WTC11 (cell line): ENCODE results near the gene PRDM1. TPM values are rescaled to one million over a fixed set of nuclear protein-coding genes. Genes with fewer than 3 reads are reported as not detected.

ENCODE experiments used
- ATAC-seq: fragments of 200-7000 bp; cut with Tn5 transposase; 2 replicates; pipeline ENCODE4 v1.10.0; 2021; ENCODE audit warnings: mild to moderate bottlenecking, moderate library complexity
- CTCF ChIA-PET: fragments of 300-600 bp; sonication (Branson Sonifier 250); formaldehyde crosslinking; loops from one replicate; lab custom pipeline; 2021; ENCODE audit warnings: antibody characterized with exemption; lab: Charles Lee
- POLR2A ChIA-PET: fragments of 350-600 bp; sonication (Branson Sonifier 250); formaldehyde crosslinking; loops from one replicate; lab custom pipeline; 2021; ENCODE audit warnings: antibody characterized with exemption; lab: Charles Lee
- DNase-seq: peaks from one replicate; pipeline ENCODE4 v3.0.0; 2021; ENCODE audit warnings: low spot score
- H3K27ac Mint-ChIP-seq: 2 replicates; pipeline ENCODE4 v1.8.0; 2021; ENCODE audit warnings: mixed read lengths
- H3K27me3 Mint-ChIP-seq: 2 replicates; pipeline ENCODE4 v1.8.0; 2021; ENCODE audit warnings: low read depth, mild to moderate bottlenecking, moderate library complexity, mixed read lengths
- H3K36me3 Mint-ChIP-seq: 2 replicates; pipeline ENCODE4 v1.8.0; 2021; ENCODE audit warnings: mixed read lengths
- H3K4me1 Mint-ChIP-seq: 2 replicates; pipeline ENCODE4 v1.8.0; 2022; ENCODE audit warnings: mixed read lengths
- H3K4me3 Mint-ChIP-seq: 2 replicates; pipeline ENCODE4 v1.8.0; 2021; ENCODE audit warnings: mild to moderate bottlenecking, moderate library complexity, mixed read lengths
- H3K9me3 Mint-ChIP-seq: 2 replicates; pipeline ENCODE4 v1.8.0; 2021; ENCODE audit warnings: mixed read lengths
- ATF1 ChIP-seq: sonication (generic); formaldehyde crosslinking; IDR thresholded peaks from 2 replicates; pipeline ENCODE4 v1.8.1; 2023; ENCODE audit warnings: mild to moderate bottlenecking, moderate library complexity, missing genetic modification reagents
- CREB1 ChIP-seq: sonication (generic); formaldehyde crosslinking; IDR thresholded peaks from 2 replicates; pipeline ENCODE4 v1.8.0; 2023; ENCODE audit warnings: mild to moderate bottlenecking, missing genetic modification reagents
- ELF4 ChIP-seq: sonication (generic); formaldehyde crosslinking; IDR thresholded peaks from 2 replicates; pipeline ENCODE4 v1.8.1; 2022; ENCODE audit warnings: low read depth, mild to moderate bottlenecking, moderate library complexity, missing genetic modification reagents
- ETV6 ChIP-seq: sonication (generic); formaldehyde crosslinking; IDR thresholded peaks from 2 replicates; pipeline ENCODE4 v1.8.1; 2022; ENCODE audit warnings: mild to moderate bottlenecking, missing genetic modification reagents
- FOXP1 ChIP-seq: sonication (generic); formaldehyde crosslinking; IDR thresholded peaks from 2 replicates; pipeline ENCODE4 v1.8.0; 2022; ENCODE audit warnings: missing genetic modification reagents, mild to moderate bottlenecking, moderate library complexity, borderline replicate concordance
- GABPB1 ChIP-seq: sonication (generic); formaldehyde crosslinking; IDR thresholded peaks from 2 replicates; pipeline ENCODE4 v1.8.1; 2023; ENCODE audit warnings: mild to moderate bottlenecking, missing genetic modification reagents
- JAZF1 ChIP-seq: fragments of 250-450 bp; sonication (Bioruptor Pico); IDR thresholded peaks from 2 replicates; pipeline ENCODE4 v1.9.0; 2021; ENCODE audit warnings: moderate library complexity, mild to moderate bottlenecking, inconsistent platforms
- JUN ChIP-seq: sonication (generic); formaldehyde crosslinking; IDR thresholded peaks from 2 replicates; pipeline ENCODE4 v1.8.0; 2023; ENCODE audit warnings: mild to moderate bottlenecking, missing genetic modification reagents
- KAT7 ChIP-seq: sonication (generic); formaldehyde crosslinking; IDR thresholded peaks from 2 replicates; pipeline ENCODE4 v1.8.1; 2023; ENCODE audit warnings: missing genetic modification reagents, mild to moderate bottlenecking, borderline replicate concordance
- OVOL2 ChIP-seq: fragments of 250-450 bp; sonication (Bioruptor Pico); IDR thresholded peaks from 2 replicates; pipeline ENCODE4 v1.9.0; 2021; ENCODE audit warnings: mild to moderate bottlenecking, borderline replicate concordance
- RORB ChIP-seq: fragments of 250-450 bp; sonication (Bioruptor Pico); IDR thresholded peaks from 2 replicates; pipeline ENCODE4 v1.9.0; 2021; ENCODE audit warnings: mild to moderate bottlenecking
- SMAD3 ChIP-seq: sonication (generic); formaldehyde crosslinking; IDR thresholded peaks from 2 replicates; pipeline ENCODE4 v1.8.0; 2022; ENCODE audit warnings: missing genetic modification reagents, mild to moderate bottlenecking, borderline replicate concordance
- SOX15 ChIP-seq: fragments of 250-450 bp; sonication (Bioruptor Pico); IDR thresholded peaks from 2 replicates; pipeline ENCODE4 v1.9.0; 2021; ENCODE audit warnings: mild to moderate bottlenecking
- SP1 ChIP-seq: sonication (generic); formaldehyde crosslinking; conservative IDR thresholded peaks from 2 replicates; pipeline ENCODE4 v1.8.1; 2022; ENCODE audit warnings: missing genetic modification reagents
- TEAD1 ChIP-seq: sonication (generic); formaldehyde crosslinking; IDR thresholded peaks from 2 replicates; pipeline ENCODE4 v1.8.0; 2022; ENCODE audit warnings: mild to moderate bottlenecking, missing genetic modification reagents
- ZNF138 ChIP-seq: sonication (generic); formaldehyde crosslinking; conservative IDR thresholded peaks from 2 replicates; pipeline ENCODE4 v1.8.1; 2022; ENCODE audit warnings: mild to moderate bottlenecking, moderate library complexity, missing genetic modification reagents
- ZNF232 ChIP-seq: sonication (generic); formaldehyde crosslinking; IDR thresholded peaks from 2 replicates; pipeline ENCODE4 v1.8.0; 2022; ENCODE audit warnings: mild to moderate bottlenecking, missing genetic modification reagents
- ZNF317 ChIP-seq: sonication (generic); formaldehyde crosslinking; IDR thresholded peaks from 2 replicates; pipeline ENCODE4 v1.8.1; 2023; ENCODE audit warnings: low read depth, mild to moderate bottlenecking, moderate library complexity, missing genetic modification reagents, borderline replicate concordance
- ZNF416 ChIP-seq: fragments of 250-450 bp; sonication (Bioruptor Pico); IDR thresholded peaks from 2 replicates; pipeline ENCODE4 v1.9.0; 2021; ENCODE audit warnings: mild to moderate bottlenecking, inconsistent platforms
- ZNF423 ChIP-seq: fragments of 250-450 bp; sonication (Bioruptor Pico); IDR thresholded peaks from 2 replicates; pipeline ENCODE4 v2.1.2; 2022; ENCODE audit warnings: mild to moderate bottlenecking, moderate library complexity
- ZNF671 ChIP-seq: fragments of 250-450 bp; sonication (Bioruptor Pico); IDR thresholded peaks from 2 replicates; pipeline ENCODE4 v1.8.0; 2021; ENCODE audit warnings: mild to moderate bottlenecking
- total RNA-seq: library from RNA; stranded (reverse); gene quantifications from 3 replicates; pipeline ENCODE4 v1.2.3, GENCODE V29; 2021
- TF ChIP-seq, protein P1 (sequence below): fragments of 250-450 bp; sonication (Bioruptor Pico); IDR thresholded peaks from 2 replicates; pipeline ENCODE4 v2.1.2; 2022; ENCODE audit warnings: mild to moderate bottlenecking, moderate library complexity
- TF ChIP-seq, protein P2 (sequence below): fragments of 250-450 bp; sonication (Bioruptor Pico); IDR thresholded peaks from 2 replicates; pipeline ENCODE4 v1.9.0; 2021; ENCODE audit warnings: mild to moderate bottlenecking
- TF ChIP-seq, protein P3 (sequence below): sonication (generic); formaldehyde crosslinking; IDR thresholded peaks from 2 replicates; pipeline ENCODE4 v1.8.1; 2022; ENCODE audit warnings: low read depth, mild to moderate bottlenecking, moderate library complexity, missing genetic modification reagents, borderline replicate concordance
- TF ChIP-seq, protein P4 (sequence below): sonication (generic); formaldehyde crosslinking; IDR thresholded peaks from 2 replicates; pipeline ENCODE4 v1.8.0; 2023; ENCODE audit warnings: missing genetic modification reagents, mild to moderate bottlenecking, borderline replicate concordance
- TF ChIP-seq, protein P5 (sequence below): sonication (generic); formaldehyde crosslinking; IDR thresholded peaks from 2 replicates; pipeline ENCODE4 v1.8.1; 2023; ENCODE audit warnings: mild to moderate bottlenecking, missing genetic modification reagents, moderate library complexity

The PRDM1 gene
- total RNA-seq, 1 experiment from 2014 or later: 1.8 TPM

DNA sequence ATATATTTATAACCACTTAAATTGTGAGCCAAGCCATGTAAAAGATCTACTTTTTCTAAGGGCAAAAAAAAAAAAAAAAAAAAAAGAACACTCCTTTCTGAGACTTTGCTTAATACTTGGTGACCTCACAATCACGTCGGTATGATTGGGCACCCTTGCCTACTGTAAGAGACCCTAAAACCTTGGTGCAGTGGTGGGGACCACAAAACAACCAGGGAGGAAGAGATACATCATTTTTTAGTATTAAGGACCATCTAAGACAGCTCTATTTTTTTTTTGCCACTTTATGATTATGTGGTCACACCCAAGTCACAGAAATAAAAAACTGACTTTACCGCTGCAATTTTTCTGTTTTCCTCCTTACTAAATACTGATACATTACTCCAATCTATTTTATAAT is 22.9 kb downstream of the PRDM1 start:
- TF ChIP-seq ZNF138: no peak
- no peak for TF ChIP-seq ZNF232 (CRISPR knock-in tag)
- TF ChIP-seq, protein P1, sequence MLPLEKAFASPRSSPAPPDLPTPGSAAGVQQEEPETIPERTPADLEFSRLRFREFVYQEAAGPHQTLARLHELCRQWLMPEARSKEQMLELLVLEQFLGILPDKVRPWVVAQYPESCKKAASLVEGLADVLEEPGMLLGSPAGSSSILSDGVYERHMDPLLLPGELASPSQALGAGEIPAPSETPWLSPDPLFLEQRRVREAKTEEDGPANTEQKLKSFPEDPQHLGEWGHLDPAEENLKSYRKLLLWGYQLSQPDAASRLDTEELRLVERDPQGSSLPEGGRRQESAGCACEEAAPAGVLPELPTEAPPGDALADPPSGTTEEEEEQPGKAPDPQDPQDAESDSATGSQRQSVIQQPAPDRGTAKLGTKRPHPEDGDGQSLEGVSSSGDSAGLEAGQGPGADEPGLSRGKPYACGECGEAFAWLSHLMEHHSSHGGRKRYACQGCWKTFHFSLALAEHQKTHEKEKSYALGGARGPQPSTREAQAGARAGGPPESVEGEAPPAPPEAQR (CRISPR knock-in tag): no peak
- no peak for TF ChIP-seq CREB1 (CRISPR knock-in tag)
- no peak for TF ChIP-seq ZNF317 (CRISPR knock-in tag)
- TF ChIP-seq FOXP1 (CRISPR knock-in tag): no peak
- TF ChIP-seq GABPB1 (CRISPR knock-in tag): no peak
- TF ChIP-seq KAT7 (CRISPR knock-in tag): no peak
- no peak for TF ChIP-seq SOX15 (CRISPR knock-in tag)
- TF ChIP-seq, protein P2, sequence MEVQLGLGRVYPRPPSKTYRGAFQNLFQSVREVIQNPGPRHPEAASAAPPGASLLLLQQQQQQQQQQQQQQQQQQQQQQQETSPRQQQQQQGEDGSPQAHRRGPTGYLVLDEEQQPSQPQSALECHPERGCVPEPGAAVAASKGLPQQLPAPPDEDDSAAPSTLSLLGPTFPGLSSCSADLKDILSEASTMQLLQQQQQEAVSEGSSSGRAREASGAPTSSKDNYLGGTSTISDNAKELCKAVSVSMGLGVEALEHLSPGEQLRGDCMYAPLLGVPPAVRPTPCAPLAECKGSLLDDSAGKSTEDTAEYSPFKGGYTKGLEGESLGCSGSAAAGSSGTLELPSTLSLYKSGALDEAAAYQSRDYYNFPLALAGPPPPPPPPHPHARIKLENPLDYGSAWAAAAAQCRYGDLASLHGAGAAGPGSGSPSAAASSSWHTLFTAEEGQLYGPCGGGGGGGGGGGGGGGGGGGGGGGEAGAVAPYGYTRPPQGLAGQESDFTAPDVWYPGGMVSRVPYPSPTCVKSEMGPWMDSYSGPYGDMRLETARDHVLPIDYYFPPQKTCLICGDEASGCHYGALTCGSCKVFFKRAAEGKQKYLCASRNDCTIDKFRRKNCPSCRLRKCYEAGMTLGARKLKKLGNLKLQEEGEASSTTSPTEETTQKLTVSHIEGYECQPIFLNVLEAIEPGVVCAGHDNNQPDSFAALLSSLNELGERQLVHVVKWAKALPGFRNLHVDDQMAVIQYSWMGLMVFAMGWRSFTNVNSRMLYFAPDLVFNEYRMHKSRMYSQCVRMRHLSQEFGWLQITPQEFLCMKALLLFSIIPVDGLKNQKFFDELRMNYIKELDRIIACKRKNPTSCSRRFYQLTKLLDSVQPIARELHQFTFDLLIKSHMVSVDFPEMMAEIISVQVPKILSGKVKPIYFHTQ (CRISPR knock-in tag): no peak
- TF ChIP-seq ZNF416 (CRISPR knock-in tag): no peak
- TF ChIP-seq TEAD1 (CRISPR knock-in tag): no peak
- TF ChIP-seq, protein P3, sequence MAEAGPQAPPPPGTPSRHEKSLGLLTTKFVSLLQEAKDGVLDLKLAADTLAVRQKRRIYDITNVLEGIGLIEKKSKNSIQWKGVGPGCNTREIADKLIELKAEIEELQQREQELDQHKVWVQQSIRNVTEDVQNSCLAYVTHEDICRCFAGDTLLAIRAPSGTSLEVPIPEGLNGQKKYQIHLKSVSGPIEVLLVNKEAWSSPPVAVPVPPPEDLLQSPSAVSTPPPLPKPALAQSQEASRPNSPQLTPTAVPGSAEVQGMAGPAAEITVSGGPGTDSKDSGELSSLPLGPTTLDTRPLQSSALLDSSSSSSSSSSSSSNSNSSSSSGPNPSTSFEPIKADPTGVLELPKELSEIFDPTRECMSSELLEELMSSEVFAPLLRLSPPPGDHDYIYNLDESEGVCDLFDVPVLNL (CRISPR knock-in tag): no peak
- no peak for TF ChIP-seq ATF1 (CRISPR knock-in tag)
- no peak for TF ChIP-seq OVOL2 (CRISPR knock-in tag)
- Mint-ChIP-seq H3K4me3 (no peak overlapping the region), H3K36me3 (no peaks in the 10 kb centered on the region), H3K27ac (no peak overlapping the region), H3K9me3 (no peaks in the 10 kb centered on the region), H3K4me1 (no peaks in the 10 kb centered on the region), H3K27me3 (no peaks in the 10 kb centered on the region)
- CTCF ChIA-PET: interaction anchor here (0.7 kb wide), 1 partner anchor 114 kb away, joined by 3 read pairs; no protein-coding TSS in a partner anchor
- ATAC-seq (no peak), DNase-seq (no peak)
- POLR2A ChIA-PET: no interaction called here

DNA sequence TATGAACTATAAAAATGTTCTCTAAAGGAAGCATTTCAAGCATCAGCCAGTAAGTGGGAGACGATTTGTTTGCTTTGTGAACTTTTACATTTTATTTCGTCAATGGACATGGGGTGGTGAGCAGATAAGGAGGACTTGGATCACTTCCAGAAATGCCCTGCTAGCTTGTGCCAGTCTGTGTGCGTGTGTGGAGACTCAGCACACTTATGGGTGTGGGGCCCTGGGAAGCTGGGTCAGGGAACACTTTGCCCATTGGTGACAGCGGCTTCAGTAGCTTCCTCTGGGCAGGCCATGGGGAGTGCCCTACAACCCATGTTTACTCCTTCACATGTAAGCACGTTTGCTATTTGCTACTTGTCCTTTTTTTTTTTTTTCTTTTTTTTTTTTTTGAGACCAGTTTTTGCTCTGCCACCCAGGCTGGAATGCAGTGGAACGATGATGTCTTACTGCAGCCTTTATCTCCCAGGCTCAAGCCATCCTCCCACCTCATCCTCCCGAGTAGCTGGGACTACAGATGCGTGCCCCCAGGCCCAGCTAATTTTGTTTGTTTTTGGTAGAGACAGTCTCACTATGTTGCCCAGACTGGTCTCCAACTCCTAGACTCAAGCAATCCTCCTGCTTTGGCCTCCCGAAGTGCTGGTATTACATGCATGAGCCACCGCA is 24.2 kb downstream of the PRDM1 start:
- H3K27me3 Mint-ChIP-seq: no peaks in the 10 kb centered on the region
- POLR2A ChIA-PET: interaction anchor here (0.7 kb wide), 1 partner anchor 409 kb away, joined by 4 read pairs; no protein-coding TSS in a partner anchor
- H3K27ac Mint-ChIP-seq: no peak overlapping the region
- DNase-seq (no peak), ATAC-seq (no peak; the same call in 1 of the 2 replicates)
- H3K4me3 Mint-ChIP-seq: no peak overlapping the region
- CTCF ChIA-PET: interaction anchor here (0.7 kb wide), 3 partner anchors 56 to 313 kb away, joined by 3 to 4 read pairs (median 3); no protein-coding TSS in a partner anchor
- no peaks in the 10 kb centered on the region for H3K4me1 Mint-ChIP-seq
- no peaks in the 10 kb centered on the region for H3K36me3 Mint-ChIP-seq
- H3K9me3 Mint-ChIP-seq: no peaks in the 10 kb centered on the region
- no peak for TF ChIP-seq RORB (CRISPR knock-in tag)
- TF ChIP-seq OVOL2 (CRISPR knock-in tag): no peak
- TF ChIP-seq, protein P4, sequence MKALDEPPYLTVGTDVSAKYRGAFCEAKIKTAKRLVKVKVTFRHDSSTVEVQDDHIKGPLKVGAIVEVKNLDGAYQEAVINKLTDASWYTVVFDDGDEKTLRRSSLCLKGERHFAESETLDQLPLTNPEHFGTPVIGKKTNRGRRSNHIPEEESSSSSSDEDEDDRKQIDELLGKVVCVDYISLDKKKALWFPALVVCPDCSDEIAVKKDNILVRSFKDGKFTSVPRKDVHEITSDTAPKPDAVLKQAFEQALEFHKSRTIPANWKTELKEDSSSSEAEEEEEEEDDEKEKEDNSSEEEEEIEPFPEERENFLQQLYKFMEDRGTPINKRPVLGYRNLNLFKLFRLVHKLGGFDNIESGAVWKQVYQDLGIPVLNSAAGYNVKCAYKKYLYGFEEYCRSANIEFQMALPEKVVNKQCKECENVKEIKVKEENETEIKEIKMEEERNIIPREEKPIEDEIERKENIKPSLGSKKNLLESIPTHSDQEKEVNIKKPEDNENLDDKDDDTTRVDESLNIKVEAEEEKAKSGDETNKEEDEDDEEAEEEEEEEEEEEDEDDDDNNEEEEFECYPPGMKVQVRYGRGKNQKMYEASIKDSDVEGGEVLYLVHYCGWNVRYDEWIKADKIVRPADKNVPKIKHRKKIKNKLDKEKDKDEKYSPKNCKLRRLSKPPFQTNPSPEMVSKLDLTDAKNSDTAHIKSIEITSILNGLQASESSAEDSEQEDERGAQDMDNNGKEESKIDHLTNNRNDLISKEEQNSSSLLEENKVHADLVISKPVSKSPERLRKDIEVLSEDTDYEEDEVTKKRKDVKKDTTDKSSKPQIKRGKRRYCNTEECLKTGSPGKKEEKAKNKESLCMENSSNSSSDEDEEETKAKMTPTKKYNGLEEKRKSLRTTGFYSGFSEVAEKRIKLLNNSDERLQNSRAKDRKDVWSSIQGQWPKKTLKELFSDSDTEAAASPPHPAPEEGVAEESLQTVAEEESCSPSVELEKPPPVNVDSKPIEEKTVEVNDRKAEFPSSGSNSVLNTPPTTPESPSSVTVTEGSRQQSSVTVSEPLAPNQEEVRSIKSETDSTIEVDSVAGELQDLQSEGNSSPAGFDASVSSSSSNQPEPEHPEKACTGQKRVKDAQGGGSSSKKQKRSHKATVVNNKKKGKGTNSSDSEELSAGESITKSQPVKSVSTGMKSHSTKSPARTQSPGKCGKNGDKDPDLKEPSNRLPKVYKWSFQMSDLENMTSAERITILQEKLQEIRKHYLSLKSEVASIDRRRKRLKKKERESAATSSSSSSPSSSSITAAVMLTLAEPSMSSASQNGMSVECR (CRISPR knock-in tag): no peak
- no peak for TF ChIP-seq FOXP1 (CRISPR knock-in tag)
- TF ChIP-seq JUN (CRISPR knock-in tag): no peak
- TF ChIP-seq ZNF423 (CRISPR knock-in tag): no peak
- TF ChIP-seq, protein P5, sequence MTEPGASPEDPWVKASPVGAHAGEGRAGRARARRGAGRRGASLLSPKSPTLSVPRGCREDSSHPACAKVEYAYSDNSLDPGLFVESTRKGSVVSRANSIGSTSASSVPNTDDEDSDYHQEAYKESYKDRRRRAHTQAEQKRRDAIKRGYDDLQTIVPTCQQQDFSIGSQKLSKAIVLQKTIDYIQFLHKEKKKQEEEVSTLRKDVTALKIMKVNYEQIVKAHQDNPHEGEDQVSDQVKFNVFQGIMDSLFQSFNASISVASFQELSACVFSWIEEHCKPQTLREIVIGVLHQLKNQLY (CRISPR knock-in tag): no peak
- no peak for TF ChIP-seq SP1
- TF ChIP-seq ELF4 (CRISPR knock-in tag): no peak
- no peak for TF ChIP-seq ZNF671 (CRISPR knock-in tag)
- TF ChIP-seq ETV6 (CRISPR knock-in tag): no peak
- TF ChIP-seq JAZF1 (CRISPR knock-in tag): no peak
- TF ChIP-seq SMAD3 (CRISPR knock-in tag): no peak
